GM20431 (cell line): ENCODE measurements around the gene GRID2IP.
"Not testable (repeated sequence)": the region's sequence is repeated elsewhere in the genome, so short reads cannot be mapped to it uniquely, and the experiment has no call there.

ENCODE experiments used
- in situ Hi-C: fragments of 300-500 bp; cut with MseI, MboI; formaldehyde crosslinking; loops from one replicate; pipeline ENCODE4 v1.15.0; 2020; ENCODE audit warnings: low sequenced_read_pairs; ENCODE audit not compliant: unreplicated experiment

The GRID2IP gene

DNA sequence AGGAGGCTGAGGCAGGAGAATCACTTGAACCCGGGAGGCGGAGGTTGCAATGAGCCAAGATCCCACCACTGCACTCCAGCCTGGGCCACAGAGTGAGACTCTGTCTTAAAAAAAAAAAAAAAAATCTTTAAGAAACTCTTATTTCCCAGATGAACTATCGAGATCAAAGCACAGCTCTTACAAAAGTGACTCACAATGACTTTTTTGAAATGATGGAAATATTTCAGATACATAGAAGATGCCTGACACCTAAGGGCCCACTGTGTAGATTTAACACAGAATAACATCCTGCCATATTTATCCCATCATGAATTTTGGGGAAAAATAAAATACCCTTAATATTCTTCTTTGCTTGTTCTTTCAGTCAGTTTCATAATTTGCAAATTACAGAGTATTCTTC, 92.6 kb downstream of the GRID2IP start:
- in situ Hi-C loops, result not testable (repeated sequence)

DNA sequence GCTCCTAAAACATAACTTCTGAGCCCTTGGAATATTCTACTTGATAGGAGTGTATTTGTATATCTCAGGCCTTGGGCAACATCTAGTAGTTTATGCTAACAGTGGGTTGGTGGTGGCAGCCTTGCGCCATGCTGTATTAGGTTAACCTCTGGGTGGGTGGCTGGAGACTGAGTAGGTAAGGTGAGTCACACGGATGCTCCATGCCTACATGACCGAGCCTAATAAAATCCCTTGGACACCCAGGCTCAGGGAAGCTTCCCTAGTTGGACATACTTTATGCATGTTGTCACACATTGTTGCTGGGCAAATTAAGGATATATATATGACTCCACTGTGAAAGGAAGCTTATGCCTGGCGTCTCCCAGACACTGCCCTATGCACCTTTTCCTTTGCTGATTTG, 97.5 kb downstream of the GRID2IP start:
- in situ Hi-C loops, result no loop called here

DNA sequence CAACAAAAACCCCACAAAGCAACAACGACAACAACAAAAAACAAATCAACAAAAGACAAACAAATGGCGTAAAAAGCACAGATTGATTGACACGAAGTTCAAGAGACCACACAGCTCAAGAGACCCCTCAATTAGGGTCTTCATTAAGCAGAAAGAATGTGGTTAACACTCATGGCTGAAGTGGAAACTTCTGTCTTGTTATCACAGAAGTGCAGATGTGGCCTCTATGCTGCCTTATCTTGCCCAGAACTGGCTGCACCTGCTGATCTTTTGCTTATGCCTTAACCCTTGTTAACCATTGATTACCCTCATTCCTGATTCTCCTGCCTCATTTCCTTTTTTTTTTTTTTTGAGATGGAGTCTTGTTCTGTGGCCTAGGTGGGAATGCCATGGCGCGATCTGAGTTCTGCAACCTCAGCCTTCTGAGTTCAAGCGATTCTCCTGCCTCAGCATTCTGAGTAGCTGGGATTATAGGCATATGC, 100.0 kb downstream of the GRID2IP start:
- in situ Hi-C loops, result no loop called here

DNA sequence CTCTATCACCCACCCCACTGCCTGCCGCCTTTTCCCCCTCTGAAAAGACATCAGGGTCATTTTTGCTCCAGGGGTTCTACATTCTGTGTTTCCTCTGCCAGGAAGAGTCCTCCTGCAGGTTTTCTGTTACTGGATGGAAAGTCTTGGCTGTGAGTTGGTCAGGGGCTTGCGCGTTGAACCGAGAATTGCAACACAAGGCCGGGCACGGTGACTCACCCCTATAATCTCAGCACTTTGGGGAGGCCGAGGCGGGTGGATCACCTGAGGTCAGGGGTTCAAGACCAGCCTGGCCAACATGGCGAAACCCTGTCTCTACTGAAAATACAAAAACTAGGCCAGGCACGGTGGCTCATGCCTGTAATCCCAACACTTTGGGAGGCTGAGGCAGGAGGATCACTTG, 100.7 kb downstream of the GRID2IP start:
- in situ Hi-C loops, result not testable (repeated sequence)

DNA sequence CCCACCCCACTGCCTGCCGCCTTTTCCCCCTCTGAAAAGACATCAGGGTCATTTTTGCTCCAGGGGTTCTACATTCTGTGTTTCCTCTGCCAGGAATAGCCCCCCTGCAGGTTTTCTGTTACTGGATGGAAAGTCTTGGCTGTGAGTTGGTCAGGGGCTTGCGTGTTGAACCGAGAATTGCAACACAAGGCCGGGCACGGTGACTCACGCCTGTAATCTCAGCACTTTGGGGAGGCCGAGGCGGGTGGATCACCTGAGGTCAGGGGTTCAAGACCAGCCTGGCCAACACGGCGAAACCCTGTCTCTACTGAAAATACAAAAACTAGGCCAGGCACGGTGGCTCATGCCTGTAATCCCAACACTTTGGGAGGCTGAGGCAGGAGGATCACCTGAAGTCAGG, 101.4 kb downstream of the GRID2IP start:
- in situ Hi-C loops, result not testable (repeated sequence)

DNA sequence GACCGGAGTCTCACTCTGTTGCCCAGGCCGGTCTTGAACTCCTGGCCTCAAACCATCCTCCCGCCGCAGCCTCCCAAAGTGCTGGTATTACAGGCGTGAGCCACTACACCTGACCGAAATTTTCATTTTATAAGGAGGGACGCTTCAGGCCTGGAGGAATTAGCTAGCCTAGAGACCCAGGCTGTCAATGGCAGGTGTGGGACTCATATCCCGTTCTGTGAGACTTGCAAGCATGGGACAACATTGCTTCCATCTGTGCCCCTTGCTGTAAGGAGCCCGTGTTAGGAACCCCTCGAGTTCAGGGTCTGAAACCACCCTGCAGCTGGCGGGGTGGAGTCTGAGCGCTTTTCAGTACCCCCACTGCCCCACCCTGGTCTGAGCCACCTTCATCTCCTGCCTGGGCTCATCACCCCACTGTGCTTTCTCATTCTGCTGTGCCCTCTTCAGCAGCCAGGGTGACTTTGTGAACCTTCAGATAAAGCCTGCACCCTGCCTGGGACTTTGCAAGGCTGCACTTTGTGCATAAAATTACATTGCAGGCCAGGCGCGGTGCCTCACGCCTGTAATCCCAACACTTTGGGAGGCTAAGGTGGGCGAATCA, 102.2 kb downstream of the GRID2IP start:
- in situ Hi-C loops, result no loop called here

DNA sequence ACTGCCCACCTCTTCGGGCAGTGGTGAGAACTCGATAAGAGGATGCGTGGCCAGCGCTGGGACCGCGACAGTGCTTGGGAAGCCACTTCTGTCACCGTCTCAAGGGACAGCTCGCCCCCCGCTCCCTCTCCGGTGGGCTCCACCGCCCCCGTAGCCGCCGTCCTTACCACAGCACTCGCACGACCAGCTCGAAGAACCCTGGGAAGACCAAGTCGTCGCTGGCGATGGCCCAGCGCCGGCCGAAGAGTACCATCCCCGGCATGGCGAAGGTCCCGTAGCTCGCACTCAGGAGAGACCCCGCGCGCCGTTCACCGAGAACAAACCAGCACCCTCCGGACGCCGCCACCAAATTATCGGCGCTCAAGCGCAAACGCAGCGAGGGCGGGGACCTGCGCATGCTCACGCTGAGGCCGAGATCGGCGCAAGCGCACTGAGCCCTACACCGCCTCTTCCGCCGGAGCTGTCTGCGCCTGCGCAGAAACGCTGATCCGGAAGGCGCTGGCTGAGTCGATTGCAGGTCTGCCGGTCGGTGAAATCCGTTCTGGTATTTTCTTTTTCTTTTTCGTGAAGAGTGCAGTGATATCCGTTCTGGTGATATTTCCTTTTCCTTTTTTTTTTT, 103.6 kb downstream of the GRID2IP start, which contains the start of gene DAGLB:
Gene DAGLB (minus strand): TSS at position 374 of the 619 bp plus-strand sequence. CDS start 112 bp downstream, at position 262.
- in situ Hi-C loops, result no loop called here
